ENCODE data around the gene RFWD3.

DNA sequence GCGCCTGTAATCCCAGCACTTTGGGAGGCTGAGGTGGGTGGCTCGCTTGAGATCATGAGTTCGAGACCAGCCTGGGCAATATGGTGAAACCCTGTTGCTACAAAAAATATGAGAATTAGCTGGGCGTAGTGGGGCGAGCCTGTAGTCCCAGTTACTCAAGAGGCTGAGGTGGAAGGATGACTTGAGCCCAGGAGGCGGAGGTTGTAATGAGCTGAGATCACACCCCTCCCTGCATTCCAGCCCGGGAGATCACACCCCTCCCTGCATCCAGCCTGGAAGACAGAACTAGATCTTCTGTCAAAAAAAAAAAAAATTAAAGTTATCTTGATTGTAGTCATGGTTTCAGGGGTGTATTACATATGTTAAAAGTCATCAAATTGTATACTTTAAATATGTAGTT lies 33.0 kb downstream of the RFWD3 start:
- no peak for TF ChIP-seq EZH2 (IDR thresholded peaks at IDR 0.05; ENCODE audit: insufficient read depth, low read length)
- TF ChIP-seq, protein P1, sequence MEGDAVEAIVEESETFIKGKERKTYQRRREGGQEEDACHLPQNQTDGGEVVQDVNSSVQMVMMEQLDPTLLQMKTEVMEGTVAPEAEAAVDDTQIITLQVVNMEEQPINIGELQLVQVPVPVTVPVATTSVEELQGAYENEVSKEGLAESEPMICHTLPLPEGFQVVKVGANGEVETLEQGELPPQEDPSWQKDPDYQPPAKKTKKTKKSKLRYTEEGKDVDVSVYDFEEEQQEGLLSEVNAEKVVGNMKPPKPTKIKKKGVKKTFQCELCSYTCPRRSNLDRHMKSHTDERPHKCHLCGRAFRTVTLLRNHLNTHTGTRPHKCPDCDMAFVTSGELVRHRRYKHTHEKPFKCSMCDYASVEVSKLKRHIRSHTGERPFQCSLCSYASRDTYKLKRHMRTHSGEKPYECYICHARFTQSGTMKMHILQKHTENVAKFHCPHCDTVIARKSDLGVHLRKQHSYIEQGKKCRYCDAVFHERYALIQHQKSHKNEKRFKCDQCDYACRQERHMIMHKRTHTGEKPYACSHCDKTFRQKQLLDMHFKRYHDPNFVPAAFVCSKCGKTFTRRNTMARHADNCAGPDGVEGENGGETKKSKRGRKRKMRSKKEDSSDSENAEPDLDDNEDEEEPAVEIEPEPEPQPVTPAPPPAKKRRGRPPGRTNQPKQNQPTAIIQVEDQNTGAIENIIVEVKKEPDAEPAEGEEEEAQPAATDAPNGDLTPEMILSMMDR (IDR thresholded peaks at IDR 0.05; ENCODE audit: insufficient read depth, low read depth, low read length): no peak
